NCI-H2107 treated with DMSO at 0.1 percent for 48 hours (cell line): ENCODE measurements around the gene GNPTG.

Experiments
- DNase-seq: peaks from one replicate; lab custom pipeline; 2025; ENCODE audit not compliant: unreplicated experiment; lab: John Stamatoyannopoulos, UW

Gene GNPTG

DNA sequence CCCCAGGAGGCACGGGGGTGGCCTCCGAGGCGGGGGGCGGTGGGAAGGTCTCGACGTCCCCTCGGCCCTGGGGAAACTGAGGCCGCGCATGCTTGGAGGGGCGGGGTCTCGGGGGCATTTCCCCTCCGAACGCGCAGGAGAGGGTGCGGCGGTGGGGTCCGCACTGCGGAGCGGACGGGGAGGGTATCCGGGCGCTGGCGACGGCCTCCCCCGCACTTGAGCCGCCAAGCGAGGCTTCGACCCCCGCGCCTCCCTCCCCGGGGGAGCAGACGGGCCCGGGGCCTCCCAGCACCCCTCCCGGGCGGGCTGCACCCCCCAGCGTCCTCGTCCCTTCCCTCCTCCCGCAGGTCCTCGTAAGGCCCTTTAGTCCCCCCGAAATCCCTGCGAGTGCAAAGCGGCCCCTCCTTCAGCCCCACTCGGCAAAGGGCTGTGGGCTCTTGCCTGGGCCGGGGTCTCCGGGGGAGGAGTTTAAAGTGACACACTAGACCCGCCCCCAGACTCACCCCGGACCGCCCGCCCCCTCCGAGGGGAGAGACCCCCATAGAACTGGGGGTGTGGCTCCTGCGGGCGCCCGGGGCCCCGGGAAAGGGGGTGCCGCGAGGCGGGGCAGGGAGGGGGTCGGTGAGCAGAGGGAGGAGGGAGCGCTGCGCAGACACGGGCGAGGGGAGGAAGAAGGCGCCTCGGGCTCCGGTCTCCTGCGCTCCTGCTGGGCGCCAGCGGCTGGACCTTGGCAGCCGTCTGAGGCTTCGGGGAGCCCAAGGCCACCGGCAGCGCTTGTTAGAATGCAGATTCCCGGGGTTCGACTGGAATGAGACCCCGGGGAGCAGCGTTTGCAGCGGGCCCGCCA, 17.7 kb upstream of the GNPTG start:
- DNase-seq, result no peak

DNA sequence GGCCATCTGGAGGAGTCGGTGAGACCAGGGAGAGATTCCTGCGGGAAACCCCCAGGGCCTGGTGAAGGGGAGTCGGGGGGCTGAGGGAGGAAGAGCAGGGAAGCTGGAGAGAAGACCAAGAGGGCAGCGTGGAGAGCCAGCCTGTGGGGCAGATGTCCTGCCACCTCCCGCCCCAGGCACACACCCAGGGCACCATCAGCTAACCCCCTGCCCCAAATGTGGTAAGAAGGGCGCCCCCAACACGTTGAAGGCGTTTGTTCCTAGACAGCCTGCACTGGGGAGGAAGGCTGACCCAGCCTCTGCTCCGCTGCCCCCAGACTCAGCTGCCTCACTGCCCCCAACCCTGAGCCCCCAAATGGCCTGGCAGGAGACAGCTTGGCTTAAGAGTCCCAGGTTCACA, 17.0 kb upstream of the GNPTG start:
- DNase-seq, result no peak

GRCh38 chr16:1335211-1335971, 16.3 kb upstream of the GNPTG start:
- no peak for DNase-seq

- no peak for DNase-seq
Measured at GRCh38 chr16:1335996-1336395, 15.7 kb upstream of the GNPTG start.

DNA sequence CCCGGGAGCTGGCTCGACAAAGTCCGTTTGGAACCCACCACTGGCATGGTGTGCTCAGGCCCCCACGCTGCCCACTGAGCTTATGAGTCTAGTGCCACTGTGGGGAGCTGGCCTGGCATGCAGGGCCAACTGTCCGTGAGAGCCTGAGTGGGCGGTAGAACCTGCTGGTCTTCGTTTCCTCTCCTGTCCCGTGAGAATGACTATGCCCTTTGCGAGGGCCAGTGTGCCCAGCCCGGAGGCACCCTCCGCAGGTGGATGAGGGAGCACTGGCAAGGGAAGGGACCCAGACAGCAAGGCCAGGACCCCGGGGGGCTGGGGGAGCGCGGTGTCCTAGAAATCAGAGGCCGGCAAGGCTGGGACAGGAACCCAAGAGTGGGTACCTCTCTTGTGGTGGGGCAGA, 15.1 kb upstream of the GNPTG start:
- DNase-seq, result no peak

DNA sequence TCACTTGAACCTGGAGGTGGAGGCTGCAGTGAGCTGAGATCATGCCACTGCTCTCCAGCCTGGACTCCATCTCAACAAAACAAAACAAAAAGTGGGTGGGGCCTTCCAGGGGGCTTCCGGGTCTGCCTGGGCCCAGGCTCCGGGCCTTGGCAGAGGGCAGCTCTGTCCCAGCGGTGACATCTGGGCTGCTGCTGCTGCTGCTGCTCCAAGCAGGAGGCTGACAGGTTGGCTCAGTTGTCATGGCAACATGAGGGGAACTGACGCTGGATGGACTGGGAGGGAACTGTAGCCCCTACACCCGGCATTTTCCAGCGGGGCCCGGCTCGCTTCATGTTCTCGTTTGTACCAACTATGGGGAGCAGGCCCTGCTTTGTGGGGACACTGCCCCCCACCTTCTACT, 14.2 kb upstream of the GNPTG start:
- no peak for DNase-seq

DNA sequence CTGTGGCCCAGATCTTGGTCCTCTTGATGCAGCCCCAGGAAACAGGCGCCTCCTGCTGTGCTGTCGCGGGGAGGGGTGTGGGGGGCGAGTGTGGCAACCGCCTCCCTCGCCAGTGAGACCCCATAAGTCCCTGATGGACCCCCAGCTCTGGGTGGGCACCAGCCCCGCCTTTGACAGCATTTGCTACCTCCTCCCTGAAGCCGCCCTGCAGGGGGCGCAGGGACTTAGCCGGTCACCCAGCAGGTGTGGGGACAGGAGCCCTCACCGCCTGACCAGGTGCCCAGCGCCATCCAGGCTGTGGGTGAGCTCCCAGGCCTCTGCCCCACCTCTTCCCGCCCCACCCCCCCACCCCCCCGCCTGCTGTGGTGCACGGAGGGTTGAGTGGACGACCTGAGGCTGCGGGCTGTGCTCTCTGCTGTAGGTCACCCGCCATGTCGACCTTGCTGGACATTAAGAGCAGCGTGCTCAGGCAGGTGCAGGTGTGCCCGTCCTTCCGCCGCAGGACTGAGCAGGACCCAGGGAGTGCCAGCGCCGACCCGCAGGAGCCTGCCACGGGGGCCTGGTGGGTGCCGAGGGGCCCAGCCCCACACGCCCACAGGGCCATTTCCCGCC, 13.5 kb upstream of the GNPTG start:
- DNase-seq, result no peak

DNA sequence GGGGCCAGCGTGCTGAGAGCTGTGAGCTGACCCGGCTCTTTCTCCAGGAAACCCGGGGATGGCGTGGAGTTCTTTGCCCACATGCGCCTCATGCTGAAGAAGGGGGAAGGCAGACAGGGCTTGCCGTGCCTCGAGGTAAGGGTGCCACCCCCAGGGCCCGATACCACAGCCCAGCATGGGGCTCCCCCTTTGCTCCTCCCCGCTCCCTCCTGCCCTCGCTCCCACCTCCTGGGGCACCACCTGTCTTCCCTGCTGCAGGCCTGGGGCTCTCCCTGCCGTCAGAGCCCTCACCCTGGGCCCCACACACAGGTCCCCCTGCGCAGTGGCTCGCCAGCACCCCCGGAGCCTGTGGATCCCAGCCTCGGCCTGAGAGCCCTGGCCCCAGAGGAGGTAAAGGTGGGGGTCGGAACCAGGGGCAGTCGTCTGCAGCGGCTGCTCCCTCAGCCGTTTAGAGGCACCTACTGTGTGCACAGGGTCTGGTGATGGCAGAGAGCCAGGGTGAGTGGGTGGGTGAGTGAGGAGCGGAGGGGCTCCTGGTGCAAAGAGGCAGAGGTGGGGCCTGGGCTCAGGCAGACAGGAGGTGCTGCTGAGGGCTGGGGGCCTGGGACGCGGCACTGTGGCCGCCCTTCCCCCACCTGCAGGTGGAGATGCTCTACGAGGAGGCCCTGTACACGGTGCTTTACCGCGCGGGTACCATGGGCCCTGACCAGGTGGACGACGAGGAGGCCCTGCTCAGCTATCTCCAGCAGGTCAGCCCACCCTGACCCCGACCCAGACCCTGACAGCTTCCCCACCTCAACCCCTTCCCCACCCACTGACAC, 12.7 kb upstream of the GNPTG start:
- DNase-seq, result peak; percentile 18

DNA sequence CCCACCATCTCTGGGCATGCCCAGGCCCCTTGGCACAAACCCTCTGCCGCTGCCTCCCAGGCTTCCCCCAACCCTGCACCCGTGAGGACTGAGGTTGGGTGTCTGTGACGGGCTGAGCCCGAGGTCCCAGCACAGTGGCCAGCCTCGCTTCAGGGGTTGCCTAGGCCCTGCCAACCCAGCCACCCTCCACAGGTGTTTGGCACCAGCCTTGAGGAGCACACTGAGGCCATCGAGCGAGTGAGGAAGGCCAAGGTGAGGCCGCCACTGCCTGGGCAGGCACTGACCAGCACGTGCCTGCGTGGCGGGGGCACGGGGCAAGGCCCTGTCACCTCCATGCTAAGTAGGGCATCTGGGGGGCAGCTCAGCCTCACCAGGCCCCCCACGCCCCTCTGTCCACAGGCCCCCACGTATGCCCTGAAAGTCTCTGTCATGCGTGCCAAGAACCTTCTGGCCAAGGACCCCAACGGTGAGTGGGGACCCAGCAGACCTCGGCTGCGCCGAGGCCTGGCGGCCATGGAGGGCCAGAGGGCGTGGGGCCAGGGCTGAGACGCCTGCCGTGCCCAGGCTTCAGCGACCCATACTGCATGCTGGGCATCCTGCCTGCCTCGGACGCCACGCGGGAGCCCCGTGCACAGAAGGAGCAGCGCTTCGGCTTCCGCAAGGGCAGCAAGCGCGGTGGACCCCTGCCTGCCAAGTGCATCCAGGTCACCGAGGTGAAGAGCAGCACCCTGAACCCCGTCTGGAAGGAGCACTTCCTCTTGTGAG, 10.8 kb upstream of the GNPTG start:
- DNase-seq, result no peak

- no peak for DNase-seq
Measured at GRCh38 chr16:1341495-1342420, 10.0 kb upstream of the GNPTG start.

DNA sequence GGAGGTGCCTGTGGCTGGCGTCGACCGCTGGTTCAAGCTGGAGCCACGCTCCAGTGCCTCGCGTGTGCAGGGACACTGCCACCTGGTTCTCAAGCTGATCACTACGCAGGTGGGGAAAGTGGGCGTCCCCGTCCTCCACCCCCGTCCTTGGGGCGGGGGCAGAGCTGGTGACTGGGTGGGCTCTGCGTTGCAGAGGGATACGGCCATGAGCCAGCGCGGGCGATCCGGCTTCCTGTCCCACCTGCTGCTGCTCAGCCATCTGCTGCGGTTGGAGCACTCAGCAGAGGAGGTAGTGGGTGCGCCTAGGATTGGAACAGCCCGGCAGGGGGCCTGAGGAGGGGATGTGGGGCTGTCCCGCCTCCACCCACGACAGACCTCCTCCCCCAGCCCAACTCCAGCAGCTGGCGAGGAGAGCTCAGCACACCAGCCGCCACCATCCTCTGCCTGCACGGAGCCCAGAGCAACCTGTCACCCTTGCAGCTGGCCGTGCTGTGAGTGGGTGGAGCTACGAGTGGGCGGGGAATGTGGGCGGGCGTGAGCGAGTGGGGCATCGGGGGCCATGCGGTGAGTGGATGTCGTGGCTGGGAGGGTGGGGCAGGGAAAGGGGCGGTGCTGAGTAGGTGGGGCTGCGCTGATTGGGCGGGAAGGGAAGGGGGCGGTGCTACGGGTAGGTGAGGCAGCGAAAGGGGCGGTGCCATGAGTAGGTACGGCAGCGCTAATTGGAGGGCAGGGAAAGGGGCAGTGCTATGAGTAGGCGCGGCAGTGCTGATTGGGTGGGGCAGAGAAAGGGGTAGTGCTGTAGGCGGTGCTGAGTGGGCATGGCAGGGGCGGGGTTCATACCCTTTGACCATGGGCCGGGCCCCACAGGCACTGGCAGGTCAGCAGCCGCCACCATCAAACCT, 9.0 kb upstream of the GNPTG start:
- DNase-seq, result peak; percentile 99

GRCh38 chr16:1343428-1344242, 8.1 kb upstream of the GNPTG start:
- DNase-seq, result no peak

DNA sequence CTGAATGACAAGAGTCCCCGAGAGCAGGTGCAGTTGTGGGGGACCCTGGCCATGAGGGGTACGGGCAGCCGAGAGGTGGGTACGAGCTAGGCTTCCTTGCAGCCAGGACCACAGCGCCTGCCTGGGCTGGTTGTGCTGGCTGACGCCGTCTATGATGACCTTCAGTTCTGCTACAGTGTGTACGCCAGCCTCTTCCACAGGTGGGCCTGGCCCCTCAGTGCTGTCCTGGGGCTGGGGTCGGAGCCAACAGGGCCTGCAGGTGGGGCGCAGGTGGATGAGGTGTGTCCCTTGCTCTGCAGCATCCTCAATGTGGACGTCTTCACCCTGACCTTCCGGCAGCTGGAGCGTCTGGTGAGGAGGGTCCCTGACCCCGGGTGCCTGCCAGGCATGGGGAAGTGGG, 7.2 kb upstream of the GNPTG start:
- no peak for DNase-seq

DNA sequence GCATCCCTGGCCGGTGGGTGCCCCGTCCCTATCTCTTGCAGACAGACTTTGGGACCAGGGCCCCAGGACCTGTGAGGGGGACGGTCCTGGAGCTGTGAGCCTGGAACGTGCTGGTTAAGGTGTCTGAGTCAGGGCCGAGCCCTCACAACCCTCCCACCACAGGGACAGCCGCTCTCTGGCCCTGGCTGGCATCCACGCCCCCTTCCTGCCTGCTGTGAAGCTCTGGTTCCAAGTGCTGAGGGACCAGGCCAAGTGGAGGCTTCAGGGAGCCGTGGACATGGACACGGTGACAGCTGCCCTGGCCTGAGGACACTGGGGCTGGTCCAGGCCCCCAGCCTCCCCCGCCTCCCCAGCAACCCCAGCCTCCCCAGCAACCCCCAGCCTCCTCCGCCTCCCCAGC, 6.6 kb upstream of the GNPTG start:
- DNase-seq, result no peak

- no peak for DNase-seq
Measured at GRCh38 chr16:1345651-1346421, 5.9 kb upstream of the GNPTG start.

DNA sequence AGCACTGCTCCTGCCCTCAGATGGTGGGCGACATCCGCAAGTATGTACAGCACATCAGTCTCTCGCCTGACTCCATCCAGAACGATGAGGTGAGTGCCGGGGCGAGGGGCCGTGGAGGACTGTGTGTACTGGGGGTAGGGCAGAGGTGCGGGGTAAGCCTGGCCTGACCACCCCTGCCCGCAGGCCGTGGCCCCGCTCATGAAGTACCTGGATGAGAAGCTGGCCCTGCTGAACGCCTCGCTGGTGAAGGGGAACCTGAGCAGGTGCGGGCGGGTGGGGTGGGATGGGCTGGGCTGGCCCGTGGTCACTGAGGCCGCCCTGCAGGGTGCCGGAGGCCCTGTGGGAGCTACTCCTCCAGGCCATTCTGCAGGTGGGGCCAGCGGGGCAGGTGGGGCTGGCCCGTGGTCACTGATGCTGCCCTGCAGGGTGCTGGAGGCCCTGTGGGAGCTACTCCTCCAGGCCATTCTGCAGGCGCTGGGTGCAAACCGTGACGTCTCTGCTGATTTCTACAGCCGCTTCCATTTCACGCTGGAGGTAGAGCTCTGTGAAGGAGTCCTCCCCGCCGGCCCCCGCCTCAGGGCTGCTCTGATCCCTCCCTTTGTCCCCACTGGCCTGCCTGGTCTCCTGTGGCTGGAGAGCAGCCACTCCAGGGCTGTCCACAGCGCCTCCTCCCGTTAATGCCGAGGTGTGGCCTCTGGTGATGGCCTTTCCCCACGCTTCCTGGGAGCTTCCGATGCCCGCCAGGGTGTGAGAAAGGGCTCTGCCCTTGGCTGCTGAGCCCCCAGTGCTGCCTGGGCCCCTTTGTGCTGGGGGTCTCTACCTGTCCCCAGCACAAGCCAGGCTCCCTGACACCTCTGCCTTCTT, 5.1 kb upstream of the GNPTG start:
- DNase-seq, result no peak
